Measurements from ENCODE around the gene SIGLEC12.
"Not testable (repeated sequence)": the region's sequence is repeated elsewhere in the genome, so short reads cannot be mapped to it uniquely, and the experiment has no call there.

SIGLEC12 gene

DNA sequence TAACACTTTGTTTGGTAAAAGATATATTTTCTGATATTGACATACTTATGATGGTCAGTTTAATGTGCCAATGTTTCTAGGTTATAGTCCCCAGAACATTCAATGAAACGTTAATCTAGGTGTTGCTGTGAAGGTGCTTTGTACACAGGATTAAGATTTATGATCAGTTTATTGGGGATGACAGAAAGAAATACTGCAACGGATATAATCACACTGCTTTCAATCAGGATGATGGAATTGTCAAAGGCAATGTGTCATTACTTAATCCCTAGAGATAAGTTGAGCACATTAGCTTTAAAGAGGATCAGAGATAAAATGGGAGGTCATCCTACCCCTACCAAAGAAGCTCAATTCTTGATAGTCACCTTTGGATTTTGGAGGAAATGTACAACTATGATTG, 12.4 kb upstream of the SIGLEC12 start:
- peaks cover 62% of the 10 kb centered on the region for H3K27me3 Mint-ChIP-seq
- no peaks in the 10 kb centered on the region for H3K4me1 Mint-ChIP-seq
- no peak for DNase-seq (ENCODE audit: low spot score in 2 of 2)
- no peak for ATAC-seq (replicated peaks; ENCODE audit: extremely low read depth, poor library complexity, severe bottlenecking)
- H3K27ac Mint-ChIP-seq (ENCODE audit: low read depth), result no peak overlapping the region
- H3K36me3 Mint-ChIP-seq (ENCODE audit: insufficient read depth), result peaks cover 2% of the 10 kb centered on the region
- no peaks in the 10 kb centered on the region for H3K9me3 Mint-ChIP-seq
- H3K4me3 Mint-ChIP-seq, result no peak overlapping the region

DNA sequence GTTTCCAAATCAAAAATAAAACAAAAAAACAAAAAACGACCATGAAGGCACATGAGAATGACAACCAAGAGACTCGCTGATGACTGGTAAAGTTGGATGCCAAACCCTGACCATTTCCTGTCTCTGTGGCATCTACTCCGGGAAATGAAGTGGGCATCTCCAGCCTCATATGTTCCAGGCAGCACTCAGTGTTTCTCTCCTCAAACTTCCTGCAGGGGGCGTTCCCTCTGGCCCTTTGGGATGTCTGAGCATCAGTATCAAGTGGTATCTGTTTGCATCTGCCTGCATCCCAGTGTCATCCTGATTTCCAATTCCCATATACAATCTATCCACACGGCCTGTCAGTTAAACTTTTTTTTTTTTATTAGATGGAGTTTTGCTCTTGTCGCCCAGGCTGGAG, 9.8 kb upstream of the SIGLEC12 start:
- Mint-ChIP-seq H3K36me3 (ENCODE audit: insufficient read depth) (peaks cover 2% of the 10 kb centered on the region), H3K4me1 (no peaks in the 10 kb centered on the region), H3K9me3 (no peaks in the 10 kb centered on the region), H3K27ac (ENCODE audit: low read depth) (no peak overlapping the region), H3K27me3 (peaks cover 56% of the 10 kb centered on the region), H3K4me3 (no peak overlapping the region)
- ATAC-seq (replicated peaks; ENCODE audit: extremely low read depth, poor library complexity, severe bottlenecking), result no peak
- no peak for DNase-seq (ENCODE audit: low spot score in 2 of 2)

- DNase-seq (ENCODE audit: low spot score in 2 of 2) (no peak), ATAC-seq (replicated peaks; ENCODE audit: extremely low read depth, poor library complexity, severe bottlenecking) (no peak)
- no peaks in the 10 kb centered on the region for H3K36me3 Mint-ChIP-seq (ENCODE audit: insufficient read depth)
These were observed 8.4 kb upstream of the SIGLEC12 start for GRCh38 chr19:51509823-51510660.

DNA sequence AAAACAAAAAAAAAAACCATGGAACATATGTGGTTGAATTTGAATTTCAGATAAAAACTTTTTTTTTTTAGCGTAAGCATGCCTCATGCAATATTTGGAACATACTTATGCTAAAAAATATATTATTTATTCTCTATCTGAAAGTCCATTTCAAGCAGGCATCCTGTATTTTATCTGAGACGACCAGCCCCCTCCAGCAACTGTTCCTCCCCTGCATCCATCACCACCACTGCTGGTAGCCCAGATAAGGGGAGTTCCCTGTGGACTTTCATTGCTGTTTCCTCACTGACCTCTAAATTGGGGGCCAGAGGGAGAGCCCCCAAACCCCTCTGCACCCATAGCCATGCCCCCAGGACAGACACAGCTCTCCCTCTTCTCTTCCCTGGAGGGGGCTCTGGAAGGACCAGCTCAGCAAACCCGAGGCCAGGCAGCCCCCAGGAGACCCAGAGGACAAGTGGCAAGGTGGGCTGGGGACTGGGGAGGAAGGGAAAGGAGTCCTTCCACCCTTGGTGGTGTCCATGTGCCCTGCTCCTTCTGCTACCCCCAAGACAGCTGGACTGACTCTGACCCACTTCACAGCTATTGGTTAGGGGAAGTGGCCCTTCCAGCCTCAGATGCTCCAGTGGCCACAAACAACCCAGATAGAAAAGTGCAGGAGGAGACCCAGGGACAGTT, 6.6 kb upstream of the SIGLEC12 start:
- Mint-ChIP-seq H3K9me3 (no peaks in the 10 kb centered on the region), H3K4me1 (no peaks in the 10 kb centered on the region), H3K27me3 (peaks cover 47% of the 10 kb centered on the region), H3K36me3 (ENCODE audit: insufficient read depth) (no peaks in the 10 kb centered on the region), H3K4me3 (no peak overlapping the region), H3K27ac (ENCODE audit: low read depth) (no peak overlapping the region)
- no peak for DNase-seq (ENCODE audit: low spot score in 2 of 2)
- no peak for ATAC-seq (replicated peaks; ENCODE audit: extremely low read depth, poor library complexity, severe bottlenecking)

More at GRCh38 chr19:51509823-51510660, 8.4 kb upstream of the SIGLEC12 start:
- peaks cover 56% of the 10 kb centered on the region for H3K27me3 Mint-ChIP-seq
- H3K9me3 Mint-ChIP-seq, result no peaks in the 10 kb centered on the region
- H3K4me3 Mint-ChIP-seq, result no peak overlapping the region
- no peaks in the 10 kb centered on the region for H3K4me1 Mint-ChIP-seq
- H3K27ac Mint-ChIP-seq (ENCODE audit: low read depth), result no peak overlapping the region

DNA sequence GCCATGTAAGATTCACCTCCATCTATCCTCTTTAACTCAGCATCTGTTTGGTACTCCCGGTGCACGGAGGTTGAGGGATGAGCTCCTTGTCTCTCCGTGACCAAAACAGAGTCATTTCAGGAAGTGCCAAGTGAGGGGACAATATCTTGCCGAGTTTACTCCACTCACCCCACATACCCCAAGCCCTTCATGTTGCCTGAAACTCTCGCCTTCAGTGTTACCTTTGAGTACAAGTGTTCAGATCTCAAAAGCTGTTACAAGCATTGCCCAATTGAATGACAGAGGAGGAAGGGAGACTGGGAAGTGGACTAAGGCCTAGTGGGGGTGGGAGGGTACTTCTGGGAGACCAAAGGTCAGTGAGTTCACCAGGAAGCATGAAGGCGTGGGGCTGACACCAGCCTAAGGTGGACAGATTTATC, 6.0 kb upstream of the SIGLEC12 start:
- DNase-seq (ENCODE audit: low spot score in 2 of 2) (no peak), ATAC-seq (replicated peaks; ENCODE audit: extremely low read depth, poor library complexity, severe bottlenecking) (no peak)
- no peaks in the 10 kb centered on the region for H3K36me3 Mint-ChIP-seq (ENCODE audit: insufficient read depth)
- no peak overlapping the region for H3K27ac Mint-ChIP-seq (ENCODE audit: low read depth)
- H3K4me1 Mint-ChIP-seq, result no peaks in the 10 kb centered on the region
- no peak overlapping the region for H3K4me3 Mint-ChIP-seq
- no peaks in the 10 kb centered on the region for H3K9me3 Mint-ChIP-seq
- peaks cover 47% of the 10 kb centered on the region for H3K27me3 Mint-ChIP-seq

DNA sequence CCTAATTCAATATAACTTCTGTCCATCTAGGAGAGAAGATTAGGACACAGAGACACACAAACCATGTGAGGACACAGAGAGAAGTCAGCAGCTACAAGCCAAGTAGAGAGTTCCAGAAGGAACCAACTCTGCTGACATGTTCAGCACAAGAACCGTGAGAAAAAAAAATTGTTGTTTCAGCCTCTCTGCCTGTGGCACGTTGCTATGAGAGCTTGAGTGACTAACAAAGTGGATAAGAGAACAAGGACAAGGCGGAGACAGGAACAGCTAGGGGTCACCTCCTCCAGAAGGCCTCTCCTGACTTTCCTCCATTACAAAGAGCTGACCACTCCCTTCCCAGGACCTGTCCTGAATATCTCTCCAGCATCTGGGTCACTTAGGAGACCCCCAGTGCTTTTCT, 5.6 kb upstream of the SIGLEC12 start:
- Mint-ChIP-seq H3K27me3 (peaks cover 47% of the 10 kb centered on the region), H3K4me1 (no peaks in the 10 kb centered on the region), H3K36me3 (ENCODE audit: insufficient read depth) (no peaks in the 10 kb centered on the region), H3K27ac (ENCODE audit: low read depth) (no peak overlapping the region), H3K4me3 (no peak overlapping the region), H3K9me3 (no peaks in the 10 kb centered on the region)
- ATAC-seq (replicated peaks; ENCODE audit: extremely low read depth, poor library complexity, severe bottlenecking) (no peak), DNase-seq (ENCODE audit: low spot score in 2 of 2) (no peak)

GRCh38 chr19:51505904-51506303, 4.3 kb upstream of the SIGLEC12 start:
- Mint-ChIP-seq H3K36me3 (ENCODE audit: insufficient read depth) (no peaks in the 10 kb centered on the region), H3K27ac (ENCODE audit: low read depth) (no peak overlapping the region), H3K9me3 (no peaks in the 10 kb centered on the region), H3K27me3 (peaks cover 36% of the 10 kb centered on the region), H3K4me3 (no peak overlapping the region), H3K4me1 (peaks cover 5% of the 10 kb centered on the region)
- no peak for DNase-seq (ENCODE audit: low spot score in 2 of 2)
- ATAC-seq (replicated peaks; ENCODE audit: extremely low read depth, poor library complexity, severe bottlenecking), result no peak

GRCh38 chr19:51503896-51504295, 2.3 kb upstream of the SIGLEC12 start:
- ATAC-seq (replicated peaks; ENCODE audit: extremely low read depth, poor library complexity, severe bottlenecking) (no peak), DNase-seq (ENCODE audit: low spot score in 2 of 2) (no peak)
- H3K4me1 Mint-ChIP-seq, result peaks cover 5% of the 10 kb centered on the region
- no peaks in the 10 kb centered on the region for H3K9me3 Mint-ChIP-seq
- peaks cover 26% of the 10 kb centered on the region for H3K27me3 Mint-ChIP-seq
- H3K36me3 Mint-ChIP-seq (ENCODE audit: insufficient read depth), result no peaks in the 10 kb centered on the region
- no peak overlapping the region for H3K27ac Mint-ChIP-seq (ENCODE audit: low read depth)
- no peak overlapping the region for H3K4me3 Mint-ChIP-seq

DNA sequence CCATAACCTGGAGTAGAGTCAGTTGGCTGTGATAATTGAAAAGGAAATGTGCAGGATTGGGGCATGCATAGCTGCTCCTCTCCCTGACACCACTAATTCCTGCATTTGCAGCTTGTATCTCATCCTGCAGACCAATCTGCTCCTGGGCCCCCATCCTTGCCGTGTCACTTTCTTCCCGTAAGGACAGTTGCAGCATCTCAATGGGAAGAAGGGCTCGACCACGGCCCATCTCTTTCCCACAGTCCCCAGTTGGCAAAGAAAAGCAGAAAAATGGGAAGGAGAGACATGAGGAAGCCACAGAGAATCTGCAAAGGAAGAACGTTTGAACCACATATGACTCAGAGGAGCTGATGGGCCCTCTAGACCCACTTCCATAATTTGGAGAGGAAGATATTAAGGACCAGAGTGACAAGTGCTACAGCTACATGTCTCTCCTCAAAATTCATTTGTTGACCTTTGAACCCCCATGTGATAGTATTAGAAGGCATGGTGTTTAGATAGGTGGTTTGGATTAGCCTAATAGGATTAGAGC, 1.8 kb upstream of the SIGLEC12 start:
- DNase-seq (ENCODE audit: low spot score in 2 of 2) (no peak), ATAC-seq (replicated peaks; ENCODE audit: extremely low read depth, poor library complexity, severe bottlenecking) (no peak)
- no peaks in the 10 kb centered on the region for H3K36me3 Mint-ChIP-seq (ENCODE audit: insufficient read depth)
- H3K9me3 Mint-ChIP-seq, result no peaks in the 10 kb centered on the region
- peaks cover 26% of the 10 kb centered on the region for H3K27me3 Mint-ChIP-seq
- no peak overlapping the region for H3K27ac Mint-ChIP-seq (ENCODE audit: low read depth)
- peaks cover 5% of the 10 kb centered on the region for H3K4me1 Mint-ChIP-seq
- H3K4me3 Mint-ChIP-seq, result no peak overlapping the region

DNA sequence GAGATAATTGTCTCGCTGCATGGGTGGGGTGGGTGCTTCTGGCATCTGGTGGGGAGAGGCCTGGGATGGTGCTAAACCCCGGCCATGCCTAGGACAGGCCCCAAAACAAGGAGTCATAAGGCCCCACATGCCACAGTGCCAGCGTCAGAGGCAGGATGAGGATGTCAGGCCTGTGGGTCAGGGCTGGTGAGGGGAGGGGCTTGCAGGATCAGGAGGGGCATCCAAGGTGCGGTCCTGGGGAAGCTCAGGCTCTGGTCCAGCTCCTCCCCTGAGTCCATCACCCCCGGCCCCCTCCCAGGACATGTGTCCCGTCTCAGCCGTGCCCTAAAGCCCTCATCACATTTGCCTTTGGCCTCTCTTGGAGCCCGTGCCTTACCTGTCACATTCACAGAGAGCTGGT, 669 bp downstream of the SIGLEC12 start:
- not testable (repeated sequence) for H3K4me3 Mint-ChIP-seq; H3K4me1 Mint-ChIP-seq; H3K9me3 Mint-ChIP-seq; H3K27ac Mint-ChIP-seq (ENCODE audit: low read depth); DNase-seq (ENCODE audit: low spot score in 2 of 2); ATAC-seq (replicated peaks; ENCODE audit: extremely low read depth, poor library complexity, severe bottlenecking); H3K36me3 Mint-ChIP-seq (ENCODE audit: insufficient read depth)
- H3K27me3 Mint-ChIP-seq, result peaks cover 23% of the 10 kb centered on the region

DNA sequence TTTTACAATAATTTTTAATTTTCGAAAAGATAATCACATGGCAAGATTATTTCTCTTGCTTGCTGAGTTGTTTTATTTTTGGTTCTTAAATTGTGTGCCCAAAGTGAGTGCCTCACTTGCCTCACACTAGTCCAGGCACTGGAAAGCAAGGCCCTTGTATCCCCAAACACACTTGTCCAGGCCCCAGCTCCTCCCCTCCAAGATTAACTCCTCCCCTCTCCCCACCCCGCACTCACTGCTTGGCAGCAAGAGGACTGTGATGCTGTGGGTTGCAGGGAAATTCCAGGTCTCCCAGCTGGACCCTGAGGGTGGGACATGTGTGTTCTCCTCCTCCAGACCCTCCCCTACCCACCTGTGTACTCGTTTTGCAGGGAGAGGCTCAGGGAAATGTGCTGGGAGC, 3.9 kb downstream of the SIGLEC12 start:
- peaks cover 7% of the 10 kb centered on the region for H3K9me3 Mint-ChIP-seq
- peaks cover 51% of the 10 kb centered on the region for H3K27me3 Mint-ChIP-seq
- no peak overlapping the region for H3K4me3 Mint-ChIP-seq
- peaks cover 5% of the 10 kb centered on the region for H3K4me1 Mint-ChIP-seq
- no peaks in the 10 kb centered on the region for H3K36me3 Mint-ChIP-seq (ENCODE audit: insufficient read depth)
- H3K27ac Mint-ChIP-seq (ENCODE audit: low read depth), result no peak overlapping the region
- DNase-seq (ENCODE audit: low spot score in 2 of 2) (no peak), ATAC-seq (replicated peaks; ENCODE audit: extremely low read depth, poor library complexity, severe bottlenecking) (no peak)

GRCh38 chr19:51493776-51494175, 7.8 kb downstream of the SIGLEC12 start:
- no peak for ATAC-seq (replicated peaks; ENCODE audit: extremely low read depth, poor library complexity, severe bottlenecking)
- no peaks in the 10 kb centered on the region for H3K4me1 Mint-ChIP-seq
- H3K9me3 Mint-ChIP-seq, result peaks cover 7% of the 10 kb centered on the region
- H3K4me3 Mint-ChIP-seq, result no peak overlapping the region
- peaks cover 56% of the 10 kb centered on the region for H3K27me3 Mint-ChIP-seq
- no peaks in the 10 kb centered on the region for H3K36me3 Mint-ChIP-seq (ENCODE audit: insufficient read depth)
- DNase-seq (ENCODE audit: low spot score in 2 of 2), result no peak
- H3K27ac Mint-ChIP-seq (ENCODE audit: low read depth), result no peak overlapping the region

GRCh38 chr19:51491586-51491985, 10.0 kb downstream of the SIGLEC12 start:
- DNase-seq (ENCODE audit: low spot score in 2 of 2) (no peak), ATAC-seq (replicated peaks; ENCODE audit: extremely low read depth, poor library complexity, severe bottlenecking) (no peak)
- Mint-ChIP-seq H3K9me3 (peaks cover 7% of the 10 kb centered on the region), H3K4me3 (no peak overlapping the region), H3K27ac (ENCODE audit: low read depth) (no peak overlapping the region), H3K27me3 (peaks cover 46% of the 10 kb centered on the region), H3K36me3 (ENCODE audit: insufficient read depth) (no peaks in the 10 kb centered on the region), H3K4me1 (no peaks in the 10 kb centered on the region)
